Esophagus squamous epithelium (tissue), 5 donors: ENCODE results near the gene CPN2. TPM values are rescaled to one million over a fixed set of nuclear protein-coding genes. Genes with fewer than 3 reads are reported as not detected.

Source experiments
- DNase-seq: peaks from one replicate; lab custom pipeline; 2025; lab: John Stamatoyannopoulos, UW
- H3K27ac ChIP-seq, 4 donors: fragments of 200-600 bp; sonication (generic); one replicate each; pipeline ENCODE4 v1.5.1; 2016 to 2019; ENCODE audit warnings: mild to moderate bottlenecking in 1 of 4
- H3K27me3 ChIP-seq, 4 donors: fragments of 200-600 bp; sonication (generic); 1 replicate in 3 of 4; 2 replicates in 1 of 4; pipeline versions ENCODE4 v1.5.1 to v1.6.0; 2017 to 2021; ENCODE audit warnings: antibody characterized with exemption in 1 of 4
- H3K36me3 ChIP-seq, 3 donors: fragments of 200-600 bp; sonication (generic); one replicate each; pipeline ENCODE4 v1.5.1; 2016 to 2019
- H3K4me1 ChIP-seq, 3 donors: fragments of 200-600 bp; sonication (generic); one replicate each; pipeline ENCODE4 v1.5.1; 2017 to 2019
- H3K4me3 ChIP-seq, 4 donors: fragments of 200-600 bp; sonication (generic); 1 replicate in 3 of 4; 2 replicates in 1 of 4; pipeline ENCODE4 v1.5.1; 2016 to 2019; ENCODE audit warnings: mild to moderate bottlenecking in 2 of 4, moderate library complexity in 1 of 4
- H3K9me3 ChIP-seq, 3 donors: fragments of 200-600 bp; sonication (generic); one replicate each; pipeline ENCODE4 v1.5.1; 2016 to 2019
- POLR2A ChIP-seq, 4 donors: fragments of 450-650 bp; IDR thresholded peaks; one replicate each; pipeline ENCODE4 v1.6.1; 2017; ENCODE audit warnings: antibody characterized with exemption in 4 of 4, mild to moderate bottlenecking in 4 of 4, moderate library complexity in 3 of 4
- WGBS, 2 donors: methylation state at CpG; one replicate each; pipeline ENCODE4 v1.1.5; 2018; 5-methylcytosine and 5-hydroxymethylcytosine counted together
- intact Hi-C: fragments of 100-400 bp; cut with DNase I; formaldehyde crosslinking; loops from one replicate; pipeline ENCODE4 v1.15.0; 2022
- total RNA-seq, 4 donors: library from RNA; depleted of rRNA; stranded (reverse); fragments of >200 nt; gene quantifications; one replicate each; pipeline ENCODE4 v1.1.0, GENCODE V29; 2016
- TF ChIP-seq, protein P1 (sequence below), 6 experiments: fragments of 450-650 bp in 4 of 6; fragments of 200-600 bp in 2 of 6; sonication (generic) in 2 of 6; IDR thresholded peaks; one replicate each; pipeline ENCODE4 v1.5.1; 2016 to 2019; ENCODE audit warnings: antibody characterized with exemption in 6 of 6, mild to moderate bottlenecking in 4 of 6, moderate library complexity in 4 of 6
- donor health status: DM: yes; HTN: yes; CAD: no.

The CPN2 gene
- total RNA-seq, 4 donors from 2014 or later, result not detected

DNA sequence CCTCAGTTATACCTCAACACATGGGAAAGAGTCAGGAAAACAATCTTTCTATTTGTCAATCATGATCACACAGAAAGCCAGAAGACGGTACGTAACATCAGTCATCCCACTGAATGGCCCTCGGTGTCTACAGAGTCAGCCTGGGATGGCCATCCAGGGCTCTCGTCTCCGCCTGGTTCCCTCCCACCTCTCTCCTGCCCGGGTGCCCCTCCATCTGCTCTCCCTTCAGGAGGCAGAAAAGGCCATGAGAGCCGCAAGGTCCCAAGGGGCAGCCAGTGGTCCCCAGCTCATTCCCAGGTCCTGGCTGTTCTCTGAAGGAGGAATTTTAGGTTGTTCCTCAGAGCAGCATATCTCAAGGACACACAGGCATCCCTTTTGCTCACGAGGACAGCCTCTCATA, 22.8 kb upstream of the CPN2 start:
- no peaks in the 10 kb centered on the region for H3K9me3 ChIP-seq
- no peak for DNase-seq
- TF ChIP-seq POLR2A (IDR thresholded peaks at IDR 0.05), result no peak
- TF ChIP-seq, protein P1, sequence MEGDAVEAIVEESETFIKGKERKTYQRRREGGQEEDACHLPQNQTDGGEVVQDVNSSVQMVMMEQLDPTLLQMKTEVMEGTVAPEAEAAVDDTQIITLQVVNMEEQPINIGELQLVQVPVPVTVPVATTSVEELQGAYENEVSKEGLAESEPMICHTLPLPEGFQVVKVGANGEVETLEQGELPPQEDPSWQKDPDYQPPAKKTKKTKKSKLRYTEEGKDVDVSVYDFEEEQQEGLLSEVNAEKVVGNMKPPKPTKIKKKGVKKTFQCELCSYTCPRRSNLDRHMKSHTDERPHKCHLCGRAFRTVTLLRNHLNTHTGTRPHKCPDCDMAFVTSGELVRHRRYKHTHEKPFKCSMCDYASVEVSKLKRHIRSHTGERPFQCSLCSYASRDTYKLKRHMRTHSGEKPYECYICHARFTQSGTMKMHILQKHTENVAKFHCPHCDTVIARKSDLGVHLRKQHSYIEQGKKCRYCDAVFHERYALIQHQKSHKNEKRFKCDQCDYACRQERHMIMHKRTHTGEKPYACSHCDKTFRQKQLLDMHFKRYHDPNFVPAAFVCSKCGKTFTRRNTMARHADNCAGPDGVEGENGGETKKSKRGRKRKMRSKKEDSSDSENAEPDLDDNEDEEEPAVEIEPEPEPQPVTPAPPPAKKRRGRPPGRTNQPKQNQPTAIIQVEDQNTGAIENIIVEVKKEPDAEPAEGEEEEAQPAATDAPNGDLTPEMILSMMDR (IDR thresholded peaks at IDR 0.05), result no peak

DNA sequence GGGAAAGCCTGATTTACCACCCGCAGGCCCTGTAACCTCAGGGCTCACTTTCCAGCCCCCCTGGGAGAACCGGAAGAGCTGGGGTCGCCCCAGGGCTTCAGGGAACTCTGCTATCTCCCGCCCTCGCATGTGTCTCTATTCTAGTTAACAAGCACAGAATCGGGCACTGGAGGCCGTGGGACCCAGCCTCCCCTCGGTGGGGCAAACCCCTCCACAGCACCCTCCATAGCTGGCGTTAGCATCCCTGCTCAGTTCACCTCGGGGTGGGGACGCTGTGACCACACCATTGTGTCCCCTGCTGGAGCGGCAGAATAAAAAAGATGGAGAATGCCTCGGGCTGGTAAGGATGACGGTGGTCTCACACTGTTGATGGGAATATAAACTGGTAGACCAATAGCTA, 21.9 kb upstream of the CPN2 start:
- Histone ChIP-seq H3K27me3 (peaks cover 0 to 56% (median 2%) of the 10 kb centered on the region in 4 donors), H3K36me3 (no peaks in the 10 kb centered on the region), H3K4me3 (no peak overlapping the region), H3K4me1 (peaks cover 0 to 5% (median 0%) of the 10 kb centered on the region in 3 donors), H3K27ac (no peak overlapping the region), H3K9me3 (no peaks in the 10 kb centered on the region)
- intact Hi-C loops, result no loop called here
- DNase-seq, result no peak
- 60 to 85% methylated on average over 1 to 6 of the region's 14 CpGs for WGBS, 2 donors
- TF ChIP-seq POLR2A (IDR thresholded peaks at IDR 0.05), result no peak
- TF ChIP-seq, protein P1 (IDR thresholded peaks at IDR 0.05), result no peak

More for the DNA sequence above, 22.8 kb upstream of the CPN2 start:
- WGBS, 2 donors, result 73 to 75% methylated on average over 8 of the region's 8 CpGs
- Histone ChIP-seq H3K27me3 (peaks cover 0 to 57% (median 0%) of the 10 kb centered on the region in 4 donors), H3K36me3 (no peaks in the 10 kb centered on the region), H3K4me1 (peaks cover 0 to 5% (median 0%) of the 10 kb centered on the region in 3 donors), H3K27ac (no peak overlapping the region), H3K4me3 (no peak overlapping the region)
- intact Hi-C loops, result no loop called here

DNA sequence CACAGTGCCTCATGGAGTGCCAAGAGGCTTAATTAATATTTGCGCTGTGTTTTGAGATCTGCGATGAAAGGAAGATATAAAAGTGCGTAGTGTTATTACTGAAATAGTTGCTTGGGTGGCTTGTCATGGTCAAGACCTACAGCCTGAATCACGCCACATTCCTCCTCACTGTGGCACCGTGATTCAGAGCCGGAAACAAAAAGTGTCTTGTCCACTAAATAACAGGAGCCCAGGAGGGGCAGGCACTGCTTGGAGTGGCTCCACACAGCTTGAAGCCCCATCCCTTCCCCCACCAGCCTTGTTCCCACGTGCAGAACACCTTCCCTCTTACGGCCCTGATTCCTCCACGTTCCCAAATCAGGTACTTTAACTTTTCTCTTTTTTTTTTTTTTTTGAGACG, 19.6 kb upstream of the CPN2 start:
- no peak overlapping the region for H3K27ac ChIP-seq
- H3K4me1 ChIP-seq, result peaks cover 0 to 5% (median 0%) of the 10 kb centered on the region in 3 donors
- DNase-seq, result no peak
- H3K9me3 ChIP-seq, result no peaks in the 10 kb centered on the region
- WGBS, 2 donors, result 57 to 66% methylated on average over 10 of the region's 10 CpGs
- intact Hi-C loops, result no loop called here
- H3K36me3 ChIP-seq, result no peaks in the 10 kb centered on the region
- H3K4me3 ChIP-seq, result no peak overlapping the region
- no peak for TF ChIP-seq POLR2A (IDR thresholded peaks at IDR 0.05)
- TF ChIP-seq, protein P1 (IDR thresholded peaks at IDR 0.05), result no peak
- H3K27me3 ChIP-seq, result peaks cover 0 to 54% (median 2%) of the 10 kb centered on the region in 4 donors

DNA sequence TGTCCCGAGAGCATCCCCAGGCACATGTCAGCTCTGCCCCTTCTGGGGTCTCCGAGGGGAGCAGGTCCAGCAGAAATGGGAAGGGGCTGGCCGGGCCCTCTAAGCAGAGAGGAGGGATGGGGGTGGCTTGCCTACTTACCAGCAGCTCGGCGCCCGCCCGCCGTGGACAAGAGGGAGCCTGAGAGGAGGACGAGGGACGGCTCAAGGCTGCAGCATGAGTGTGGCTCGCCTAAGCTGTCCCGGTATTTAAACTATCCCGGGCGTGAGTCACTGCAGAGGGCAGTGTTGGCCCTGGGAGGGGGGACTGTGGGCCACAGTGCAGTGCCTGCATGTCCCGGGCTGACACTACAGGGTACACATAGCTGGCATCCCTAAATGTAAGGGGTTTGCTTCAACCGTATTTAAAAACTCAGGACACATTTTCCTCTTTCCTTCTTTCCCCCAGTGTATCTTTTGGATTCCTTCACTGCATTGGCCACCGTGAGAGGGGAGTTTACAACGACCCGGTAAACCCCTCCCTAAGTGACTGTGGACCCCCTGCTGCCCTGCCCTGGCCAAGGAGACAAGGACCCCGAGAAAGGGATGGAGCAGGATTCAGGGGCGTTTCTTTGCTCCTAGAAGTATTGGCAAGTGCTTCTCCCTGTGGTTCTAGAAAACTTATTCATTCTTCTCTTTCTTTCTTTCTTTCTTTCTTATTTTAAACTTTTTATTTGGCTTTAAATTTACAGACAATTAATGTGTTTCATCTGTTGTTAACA, 18.6 kb upstream of the CPN2 start, which contains the start of gene LRRC15:
Gene LRRC15 (minus strand): TSS at position 222 of the 758 bp plus-strand sequence. CDS start 8,700 bp downstream, outside the sequence.
- H3K27ac ChIP-seq, result no peak within 1 kb of the TSS
- H3K4me1 ChIP-seq, result peaks cover 0 to 5% (median 2%) of the 10 kb centered on the region in 3 donors
- no peak for DNase-seq
- peaks cover 0 to 57% (median 2%) of the 10 kb centered on the region in 4 donors for H3K27me3 ChIP-seq
- intact Hi-C loops, result no loop called here
- WGBS, 2 donors, result 11 to 18% methylated on average over 6 to 7 of the region's 21 CpGs
- TF ChIP-seq POLR2A (IDR thresholded peaks at IDR 0.05), result no peak
- TF ChIP-seq, protein P1 (IDR thresholded peaks at IDR 0.05), result no peak
- H3K4me3 ChIP-seq, result no peak within 1 kb of the TSS
- no peaks in the 10 kb centered on the region for H3K36me3 ChIP-seq
- H3K9me3 ChIP-seq, result no peaks in the 10 kb centered on the region

DNA sequence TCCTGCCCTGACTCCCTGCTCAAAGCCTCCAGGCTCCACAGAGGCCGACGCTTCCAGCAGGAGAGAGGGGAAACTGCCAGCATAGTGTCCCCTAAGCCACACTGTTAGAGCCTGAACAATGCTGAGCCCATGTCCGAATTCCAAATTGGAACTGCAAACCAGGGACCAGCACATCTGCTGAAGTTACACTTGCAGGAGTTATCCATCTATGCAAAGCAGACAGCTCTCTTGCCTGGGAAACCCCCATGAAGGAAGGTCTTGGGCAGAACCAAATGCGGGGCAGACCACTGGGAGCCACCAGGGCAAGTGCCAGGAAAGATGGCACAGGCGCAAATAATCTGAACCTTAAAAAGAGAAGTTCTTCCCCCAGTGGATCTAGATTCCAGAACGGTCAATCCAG, 17.8 kb upstream of the CPN2 start:
- no peak overlapping the region for H3K4me3 ChIP-seq
- H3K4me1 ChIP-seq, result peaks cover 0 to 11% (median 7%) of the 10 kb centered on the region in 3 donors
- no peaks in the 10 kb centered on the region for H3K9me3 ChIP-seq
- H3K27me3 ChIP-seq, result peaks cover 0 to 61% (median 2%) of the 10 kb centered on the region in 4 donors
- no peaks in the 10 kb centered on the region for H3K36me3 ChIP-seq
- intact Hi-C loops, result no loop called here
- WGBS, 2 donors, result 75 to 78% methylated on average over 5 of the region's 6 CpGs
- DNase-seq, result no peak
- no peak overlapping the region for H3K27ac ChIP-seq
- TF ChIP-seq POLR2A (IDR thresholded peaks at IDR 0.05), result no peak
- TF ChIP-seq, protein P1 (IDR thresholded peaks at IDR 0.05), result no peak
